Non-pigmented ciliary epithelial cell (primary cell): Measurements from ENCODE around the gene PGAM1.
"Not testable (repeated sequence)": the region's sequence is repeated elsewhere in the genome, so short reads cannot be mapped to it uniquely, and the experiment has no call there.

Source experiments
- DNase-seq: peaks from one replicate; pipeline ENCODE4 v3.0.0-alpha.2; 2010; ENCODE audit warnings: low read depth

PGAM1 gene

DNA sequence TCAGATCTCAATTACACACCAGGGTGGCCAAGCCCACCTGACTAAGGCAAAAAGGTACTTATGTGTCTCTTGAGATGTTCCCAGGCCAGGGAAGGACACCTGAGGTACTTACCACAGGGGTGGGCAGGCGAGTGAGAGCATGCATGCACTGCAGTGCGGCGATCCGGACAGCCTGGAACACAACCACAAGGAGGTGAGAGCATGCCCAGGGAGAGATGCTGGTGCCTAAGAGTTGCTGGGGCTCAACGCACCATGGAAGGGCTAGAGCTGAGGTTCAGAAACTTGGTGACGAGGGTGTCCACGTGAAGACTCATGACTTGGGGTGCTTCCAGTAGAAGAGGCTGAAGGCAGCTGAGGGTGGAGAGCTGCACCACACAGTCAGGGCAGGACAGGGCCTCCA, 33.1 kb downstream of the PGAM1 start:
- no peak for DNase-seq

- DNase-seq = no peak
Observed at GRCh38 chr10:97459933-97460332, 33.9 kb downstream of the PGAM1 start.

GRCh38 chr10:97462309-97462708, 36.3 kb downstream of the PGAM1 start:
- DNase-seq = no peak

- no peak for DNase-seq
Observed at GRCh38 chr10:97463363-97464132, 37.6 kb downstream of the PGAM1 start.

GRCh38 chr10:97464226-97464625, 38.2 kb downstream of the PGAM1 start:
- no peak for DNase-seq

DNA sequence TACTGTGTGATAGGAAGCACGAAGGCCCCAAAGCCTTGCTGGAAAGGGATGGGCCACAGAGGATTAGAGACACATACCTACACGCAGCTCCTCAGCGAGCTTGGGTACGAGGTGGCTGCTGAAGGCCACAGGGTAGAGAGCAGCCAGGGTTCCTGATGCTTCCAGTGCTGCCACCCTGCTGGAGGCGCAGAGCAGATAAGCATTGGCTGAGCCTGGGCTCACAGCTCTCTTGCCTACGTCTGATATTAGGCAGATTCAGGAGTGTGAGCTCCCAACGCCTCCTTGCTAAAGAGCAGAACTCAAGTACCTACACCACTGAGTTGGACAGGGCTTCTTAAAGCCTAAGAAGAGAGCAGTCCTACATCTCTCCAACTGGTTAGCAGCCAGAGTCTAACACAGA, 40.0 kb downstream of the PGAM1 start:
- DNase-seq = no peak

DNA sequence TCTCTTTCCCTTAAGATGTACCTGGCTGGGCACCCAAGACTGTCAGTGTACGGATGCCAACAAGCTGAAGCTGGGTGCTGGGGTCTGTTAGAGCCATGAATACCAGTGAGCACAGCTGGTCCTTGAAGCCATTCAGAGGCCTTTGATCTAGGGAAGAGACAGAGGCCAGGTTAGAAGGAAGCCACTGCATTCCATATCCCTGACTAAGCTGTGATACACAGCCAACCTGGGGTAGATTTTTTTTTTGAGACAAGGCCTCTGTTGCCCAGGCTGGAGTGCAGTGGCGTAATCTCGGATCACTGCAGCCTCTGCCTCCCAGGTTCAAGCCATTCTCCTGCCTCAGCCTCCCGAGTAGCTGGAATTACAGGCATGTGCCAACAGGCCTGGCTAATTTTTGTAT, 40.8 kb downstream of the PGAM1 start:
- DNase-seq = no peak

GRCh38 chr10:97468162-97468561, 42.2 kb downstream of the PGAM1 start:
- no peak for DNase-seq

DNA sequence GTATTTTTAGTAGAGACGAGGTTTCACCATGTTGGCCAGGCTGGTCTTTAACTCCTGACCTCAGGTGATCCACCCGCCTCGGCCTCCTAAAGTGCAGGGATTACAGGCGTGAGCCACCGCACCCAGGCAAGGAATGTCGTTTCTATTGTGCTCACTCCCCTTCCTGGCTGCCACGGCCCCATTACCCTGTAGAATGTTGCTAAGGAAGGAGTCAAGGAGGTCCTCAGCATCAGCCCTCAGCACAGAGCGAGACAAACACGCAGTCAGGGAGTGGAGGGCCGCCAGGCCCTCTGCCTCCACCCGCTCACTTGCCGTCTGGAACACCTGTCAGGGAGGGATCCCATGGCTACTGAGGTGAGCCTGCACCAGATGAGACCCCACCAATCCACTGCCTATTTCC, 42.8 kb downstream of the PGAM1 start:
- DNase-seq = not testable (repeated sequence)

- DNase-seq = no peak
Observed at GRCh38 chr10:97474918-97475317, 48.9 kb downstream of the PGAM1 start.

DNA sequence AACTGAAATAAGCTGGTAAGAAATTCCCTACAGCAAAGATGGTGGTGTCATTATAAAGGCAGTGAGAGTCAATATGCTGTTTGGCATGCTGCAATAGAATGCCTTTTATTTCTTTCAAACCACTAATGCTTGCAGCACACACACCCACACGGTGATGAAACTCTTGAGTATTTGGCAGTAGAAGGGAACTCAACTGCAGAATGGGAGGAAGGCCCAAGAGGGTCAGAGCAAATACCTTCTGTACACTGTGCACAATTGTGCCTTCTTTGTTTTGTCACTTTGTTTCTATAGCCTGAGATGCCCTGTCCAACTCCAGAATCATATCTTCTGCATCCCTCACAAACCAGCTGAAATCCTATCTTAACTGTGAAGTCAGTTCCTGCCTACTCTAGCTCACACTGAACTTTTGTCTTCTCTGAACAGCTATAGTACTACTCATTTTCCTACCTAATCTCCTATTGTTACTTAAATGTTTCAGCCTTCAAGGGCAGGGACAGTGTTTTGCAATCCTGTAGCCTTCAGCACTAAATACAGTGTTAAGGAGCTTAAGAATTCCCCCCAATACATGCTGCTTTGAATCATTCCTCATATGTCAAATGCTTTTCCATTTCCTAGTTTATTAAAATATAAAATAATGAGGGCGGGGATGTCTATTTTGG, 50.1 kb downstream of the PGAM1 start:
- DNase-seq = no peak

- DNase-seq = not testable (repeated sequence)
Observed at GRCh38 chr10:97479410-97479809, 53.4 kb downstream of the PGAM1 start.

DNA sequence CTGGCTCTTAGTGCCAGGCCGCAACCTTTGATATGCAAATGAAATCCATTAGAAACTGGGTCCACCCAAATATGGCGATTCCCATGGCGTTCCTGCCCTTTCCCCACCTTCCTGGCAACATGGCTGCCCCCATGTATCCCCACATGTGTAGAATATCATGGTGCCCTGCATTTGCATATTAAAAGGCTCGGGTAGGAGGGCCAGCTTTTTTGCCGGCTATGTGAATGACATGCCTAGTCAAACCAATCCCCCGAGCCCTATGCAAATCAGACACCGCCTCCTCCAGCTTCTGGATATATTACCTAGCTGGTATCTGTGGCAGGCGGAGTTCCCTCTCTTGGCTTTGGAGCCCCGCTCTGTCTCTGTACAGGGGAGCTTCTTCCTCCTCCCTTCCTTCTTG, 53.9 kb downstream of the PGAM1 start:
- DNase-seq = no peak

DNA sequence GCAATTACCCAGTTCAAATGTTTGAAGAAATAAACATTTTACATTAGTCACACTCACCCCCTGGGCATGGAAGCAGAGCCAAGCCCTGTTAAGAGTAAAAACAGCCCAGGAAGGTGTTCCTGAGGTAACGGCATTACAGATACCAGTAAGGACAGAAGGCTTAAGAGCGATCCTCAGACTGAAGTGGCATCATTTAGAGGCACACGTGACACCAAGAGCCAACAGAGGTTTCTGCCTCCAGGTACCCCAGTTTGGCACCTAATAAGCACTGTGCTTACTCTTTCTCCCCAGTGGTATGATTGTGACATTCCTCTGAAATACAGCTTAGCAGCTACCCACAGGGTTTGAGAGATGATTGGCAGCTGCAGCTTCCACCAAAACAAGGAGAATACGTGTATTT, 55.1 kb downstream of the PGAM1 start:
- DNase-seq = no peak

DNA sequence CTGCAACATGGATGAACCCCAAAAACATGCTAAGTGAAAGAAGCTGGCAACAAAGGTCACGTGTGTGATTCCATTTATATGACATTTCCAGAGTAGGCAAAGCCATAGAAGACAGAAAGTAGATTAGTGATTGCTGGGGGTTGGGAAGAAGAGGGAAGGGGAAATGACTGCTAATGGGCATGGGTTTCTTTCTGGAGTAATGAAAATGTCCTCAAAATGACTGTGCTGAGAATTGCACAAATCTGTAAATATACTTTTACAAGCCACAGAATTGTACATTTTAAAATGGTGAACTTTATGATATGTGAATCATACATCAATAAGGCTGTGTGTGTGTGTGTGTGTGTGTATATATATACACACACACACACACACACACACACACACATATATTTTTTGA, 56.4 kb downstream of the PGAM1 start:
- DNase-seq = no peak
